Suprapubic skin (tissue), 4 donors: ENCODE results near the gene URB1. TPM values are rescaled to one million over a fixed set of nuclear protein-coding genes. Genes with fewer than 3 reads are reported as not detected.
"Not testable (repeated sequence)": the region's sequence is repeated elsewhere in the genome, so short reads cannot be mapped to it uniquely, and the experiment has no call there.

ENCODE experiments used
- DNase-seq, 2 donors: peaks; one replicate each; pipeline ENCODE4 v3.0.0-alpha.2; 2019; ENCODE audit warnings: low spot score in 2 of 2
- H3K27ac ChIP-seq: fragments of 200-600 bp; sonication (generic); one replicate; pipeline ENCODE4 v1.5.1; 2019
- H3K27me3 ChIP-seq: fragments of 200-600 bp; sonication (generic); one replicate; pipeline ENCODE4 v1.5.1; 2019
- H3K36me3 ChIP-seq: fragments of 200-600 bp; sonication (generic); one replicate; pipeline ENCODE4 v1.5.1; 2019
- H3K4me1 ChIP-seq: fragments of 200-600 bp; sonication (generic); one replicate; pipeline ENCODE4 v1.5.1; 2019
- H3K4me3 ChIP-seq: fragments of 200-600 bp; sonication (generic); one replicate; pipeline ENCODE4 v1.5.1; 2019; ENCODE audit warnings: mild to moderate bottlenecking
- H3K9me3 ChIP-seq: fragments of 200-600 bp; sonication (generic); one replicate; pipeline ENCODE4 v1.5.1; 2019
- CTCF ChIP-seq, 2 donors: fragments of 200-600 bp in 1 of 2; fragments of 450-650 bp in 1 of 2; sonication (generic) in 1 of 2; IDR thresholded peaks; one replicate each; pipeline ENCODE4 v1.5.1; 2016 to 2019; ENCODE audit warnings: antibody characterized with exemption in 2 of 2, mild to moderate bottlenecking in 1 of 2, moderate library complexity in 1 of 2
- EP300 ChIP-seq: sonication (generic); formaldehyde crosslinking; IDR thresholded peaks from one replicate; pipeline ENCODE4 v1.6.1; 2017; ENCODE audit warnings: antibody characterized with exemption
- POLR2A ChIP-seq, 2 donors: fragments of 450-650 bp; IDR thresholded peaks; one replicate each; pipeline ENCODE4 v1.6.1; 2017; ENCODE audit warnings: antibody characterized with exemption in 2 of 2, mild to moderate bottlenecking in 2 of 2, moderate library complexity in 2 of 2
- POLR2AphosphoS5 ChIP-seq, 3 donors: sonication (generic); formaldehyde crosslinking; IDR thresholded peaks; one replicate each; pipeline ENCODE4 v1.6.1; 2017; ENCODE audit warnings: antibody characterized with exemption in 3 of 3
- WGBS: methylation state at CpG from one replicate; pipeline ENCODE4 v1.1.5; 2018; 5-methylcytosine and 5-hydroxymethylcytosine counted together
- total RNA-seq, 4 donors: library from RNA; depleted of rRNA; stranded (reverse); fragments of >200 nt; gene quantifications; one replicate each; pipeline ENCODE4 v1.1.0, GENCODE V29; 2016

Gene URB1
- total RNA-seq, 4 donors from 2014 or later, result 23.7 to 49.4 (median 33.0) TPM

DNA sequence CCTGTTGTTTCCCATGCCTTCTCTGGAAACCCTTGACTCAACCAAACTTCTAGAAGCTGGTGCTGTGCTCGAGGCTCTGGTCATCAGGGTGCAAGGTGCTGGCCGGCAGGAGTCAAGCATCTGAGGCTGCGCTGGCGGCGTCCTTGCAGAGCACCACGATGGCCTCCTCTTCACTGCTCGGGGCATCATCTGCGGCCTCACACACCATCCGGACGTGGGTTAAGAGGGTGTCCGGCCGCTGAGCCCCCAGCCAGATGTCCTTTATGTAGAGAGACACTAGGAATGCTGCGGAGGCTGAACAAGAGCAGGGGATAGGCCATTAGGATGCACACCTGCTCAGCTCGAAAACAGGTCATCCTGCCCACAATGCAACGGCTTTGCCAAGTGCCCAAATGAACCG lies 78.0 kb downstream of the URB1 start:
- H3K27ac ChIP-seq, result no peak overlapping the region
- TF ChIP-seq POLR2AphosphoS5 (IDR thresholded peaks at IDR 0.05) (no peak), CTCF (IDR thresholded peaks at IDR 0.05) (no peak), EP300 (no peak), POLR2A (IDR thresholded peaks at IDR 0.05) (no peak)
- H3K9me3 ChIP-seq, result no peaks in the 10 kb centered on the region
- no peaks in the 10 kb centered on the region for H3K4me1 ChIP-seq
- H3K27me3 ChIP-seq, result no peaks in the 10 kb centered on the region
- 93% methylated on average over 16 of the region's 16 CpGs for WGBS
- peaks cover 79% of the 10 kb centered on the region for H3K36me3 ChIP-seq
- DNase-seq, result peak in 1 of 2 donors; percentile 57
- no peak overlapping the region for H3K4me3 ChIP-seq

DNA sequence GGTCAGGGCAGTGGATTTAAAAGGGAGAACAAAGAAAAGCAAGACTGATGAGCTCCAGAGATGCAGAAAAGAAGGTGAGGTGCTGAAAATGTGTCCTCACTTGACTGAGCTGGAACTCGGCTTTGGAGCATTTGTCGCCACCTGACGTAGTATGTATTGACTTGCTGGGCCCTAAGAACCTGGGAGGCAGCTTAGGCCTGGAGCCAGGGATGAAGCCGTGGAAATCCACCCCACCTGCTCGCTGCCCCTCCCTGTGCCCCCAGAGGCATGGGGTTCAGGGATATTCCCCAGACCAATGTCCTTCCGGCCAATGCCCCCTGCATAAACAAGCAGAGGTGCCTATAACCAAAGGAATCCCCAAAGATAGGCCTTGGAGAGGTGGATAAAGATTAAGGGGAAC lies 79.8 kb downstream of the URB1 start:
- WGBS, result 84% methylated on average over 6 of the region's 6 CpGs
- TF ChIP-seq CTCF (IDR thresholded peaks at IDR 0.05) (no peak), POLR2AphosphoS5 (IDR thresholded peaks at IDR 0.05) (no peak), EP300 (no peak), POLR2A (IDR thresholded peaks at IDR 0.05) (no peak)
- Histone ChIP-seq H3K4me1 (no peaks in the 10 kb centered on the region), H3K4me3 (no peak overlapping the region), H3K9me3 (no peaks in the 10 kb centered on the region), H3K27ac (no peak overlapping the region), H3K36me3 (peaks cover 64% of the 10 kb centered on the region), H3K27me3 (no peaks in the 10 kb centered on the region)
- DNase-seq, result peak in 1 of 2 donors; percentile 57

DNA sequence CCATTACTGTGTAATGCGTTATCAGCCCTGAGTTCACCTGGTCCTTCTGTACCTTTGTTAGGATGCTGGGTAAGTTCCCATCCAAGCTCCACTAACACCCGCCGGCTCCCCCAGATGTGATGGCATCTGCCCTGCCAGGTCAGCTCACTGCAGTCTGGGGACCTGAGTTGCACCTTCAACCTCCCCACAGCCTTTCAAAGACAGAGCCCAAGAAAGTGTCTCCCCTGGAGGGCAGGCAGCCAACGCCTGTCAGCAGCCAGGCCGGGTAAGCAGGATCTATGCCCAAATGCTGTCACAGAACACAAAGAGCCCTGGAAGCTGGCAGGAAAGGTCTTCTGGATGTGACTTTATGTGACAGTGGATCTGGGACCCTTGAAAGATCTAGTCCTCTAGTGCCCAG lies 80.5 kb downstream of the URB1 start:
- peak in 1 of 2 donors; percentile 61 for DNase-seq
- H3K36me3 ChIP-seq, result peaks cover 58% of the 10 kb centered on the region
- no peak overlapping the region for H3K27ac ChIP-seq
- no peaks in the 10 kb centered on the region for H3K27me3 ChIP-seq
- no peaks in the 10 kb centered on the region for H3K9me3 ChIP-seq
- no peaks in the 10 kb centered on the region for H3K4me1 ChIP-seq
- TF ChIP-seq CTCF (IDR thresholded peaks at IDR 0.05), result no peak
- TF ChIP-seq POLR2A (IDR thresholded peaks at IDR 0.05), result no peak
- TF ChIP-seq EP300, result no peak
- no peak for TF ChIP-seq POLR2AphosphoS5 (IDR thresholded peaks at IDR 0.05)
- 100% methylated on average over 3 of the region's 5 CpGs for WGBS
- H3K4me3 ChIP-seq, result no peak overlapping the region

GRCh38 chr21:32311621-32312020 lies 81.2 kb downstream of the URB1 start:
- peaks cover 51% of the 10 kb centered on the region for H3K36me3 ChIP-seq
- H3K4me1 ChIP-seq, result no peaks in the 10 kb centered on the region
- WGBS, result 96% methylated on average over 7 of the region's 9 CpGs
- no peak overlapping the region for H3K27ac ChIP-seq
- H3K9me3 ChIP-seq, result no peaks in the 10 kb centered on the region
- no peak for TF ChIP-seq EP300
- no peak for TF ChIP-seq POLR2AphosphoS5 (IDR thresholded peaks at IDR 0.05)
- no peak for TF ChIP-seq POLR2A (IDR thresholded peaks at IDR 0.05)
- TF ChIP-seq CTCF (IDR thresholded peaks at IDR 0.05), result no peak
- DNase-seq, result peak in 1 of 2 donors; percentile 69
- no peaks in the 10 kb centered on the region for H3K27me3 ChIP-seq
- no peak overlapping the region for H3K4me3 ChIP-seq

DNA sequence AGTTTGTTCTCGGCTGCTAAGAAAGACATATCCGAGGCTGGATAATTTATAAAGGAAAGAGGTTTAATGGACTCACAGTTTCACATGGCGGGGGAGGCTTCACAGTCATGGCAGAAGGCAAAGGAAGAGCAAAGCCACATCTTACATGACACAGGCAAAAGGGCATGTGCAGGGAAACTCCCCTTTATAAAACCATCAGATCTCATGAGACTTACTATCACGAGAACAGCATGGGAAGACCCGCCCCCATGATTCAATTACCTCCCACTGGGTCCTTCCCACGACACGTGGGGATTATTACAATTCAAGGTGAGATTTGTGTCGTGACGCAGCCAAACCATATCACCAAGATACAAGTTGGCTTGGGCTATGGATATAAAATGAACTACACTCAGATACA lies 81.8 kb downstream of the URB1 start:
- peaks cover 44% of the 10 kb centered on the region for H3K36me3 ChIP-seq
- not testable (repeated sequence) for H3K27me3 ChIP-seq, H3K4me3 ChIP-seq, H3K9me3 ChIP-seq, H3K4me1 ChIP-seq, H3K27ac ChIP-seq
- DNase-seq, result peak in 1 of 2 donors; percentile 26
- 92% methylated on average over 9 of the region's 9 CpGs for WGBS

DNA sequence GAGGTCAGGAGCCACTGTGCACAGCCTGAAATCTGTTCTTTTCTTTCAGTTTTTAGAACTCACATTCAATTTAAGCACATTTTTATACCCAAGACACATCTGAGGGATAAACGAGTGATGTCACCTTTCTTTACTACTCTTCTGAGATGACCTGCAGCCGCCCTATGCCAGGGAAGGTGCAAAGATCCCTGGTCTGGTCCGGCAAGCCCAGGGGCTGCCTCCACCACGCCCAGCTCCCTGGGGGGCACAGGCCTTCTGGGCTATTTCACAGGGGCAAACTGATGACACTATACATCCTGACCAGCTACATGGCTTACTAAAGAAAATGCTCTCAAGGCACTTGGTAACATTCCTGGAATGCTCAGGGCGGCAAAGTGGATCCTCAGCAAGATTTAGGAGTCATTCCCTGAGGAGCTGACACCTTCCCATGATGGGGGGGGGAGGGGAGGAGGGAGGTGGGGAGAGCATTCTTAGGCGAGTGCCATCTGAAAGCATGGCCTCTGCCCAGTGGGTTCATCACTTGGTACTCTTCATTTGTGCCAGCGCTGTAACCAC lies 82.8 kb downstream of the URB1 start:
- Histone ChIP-seq H3K9me3 (no peaks in the 10 kb centered on the region), H3K4me3 (no peak overlapping the region), H3K36me3 (peaks cover 40% of the 10 kb centered on the region), H3K27me3 (no peaks in the 10 kb centered on the region), H3K4me1 (no peaks in the 10 kb centered on the region), H3K27ac (no peak overlapping the region)
- WGBS, result 97% methylated on average over 7 of the region's 7 CpGs
- TF ChIP-seq CTCF (IDR thresholded peaks at IDR 0.05) (no peak), POLR2AphosphoS5 (IDR thresholded peaks at IDR 0.05) (no peak), EP300 (no peak), POLR2A (IDR thresholded peaks at IDR 0.05) (no peak)
- peak in 1 of 2 donors; percentile 35 for DNase-seq
